B cell (primary cell): ENCODE measurements around the gene SPCS3.

ENCODE experiments used
- EZH2 ChIP-seq: IDR thresholded peaks from 2 replicates; pipeline ENCODE4 v1.6.1; 2012; ENCODE audit warnings: borderline replicate concordance, low read depth, mild to moderate bottlenecking, moderate library complexity, low read length; ENCODE audit not compliant: insufficient read depth, poor library complexity, severe bottlenecking
- TF ChIP-seq, protein P1 (sequence below): fragments of 200-600 bp; IDR thresholded peaks from one replicate; pipeline ENCODE4 v1.8.0; 2022; ENCODE audit warnings: antibody characterized with exemption, mild to moderate bottlenecking

GRCh38 chr4:176273736-176274135, 46.0 kb upstream of the SPCS3 start:
- TF ChIP-seq, protein P1, sequence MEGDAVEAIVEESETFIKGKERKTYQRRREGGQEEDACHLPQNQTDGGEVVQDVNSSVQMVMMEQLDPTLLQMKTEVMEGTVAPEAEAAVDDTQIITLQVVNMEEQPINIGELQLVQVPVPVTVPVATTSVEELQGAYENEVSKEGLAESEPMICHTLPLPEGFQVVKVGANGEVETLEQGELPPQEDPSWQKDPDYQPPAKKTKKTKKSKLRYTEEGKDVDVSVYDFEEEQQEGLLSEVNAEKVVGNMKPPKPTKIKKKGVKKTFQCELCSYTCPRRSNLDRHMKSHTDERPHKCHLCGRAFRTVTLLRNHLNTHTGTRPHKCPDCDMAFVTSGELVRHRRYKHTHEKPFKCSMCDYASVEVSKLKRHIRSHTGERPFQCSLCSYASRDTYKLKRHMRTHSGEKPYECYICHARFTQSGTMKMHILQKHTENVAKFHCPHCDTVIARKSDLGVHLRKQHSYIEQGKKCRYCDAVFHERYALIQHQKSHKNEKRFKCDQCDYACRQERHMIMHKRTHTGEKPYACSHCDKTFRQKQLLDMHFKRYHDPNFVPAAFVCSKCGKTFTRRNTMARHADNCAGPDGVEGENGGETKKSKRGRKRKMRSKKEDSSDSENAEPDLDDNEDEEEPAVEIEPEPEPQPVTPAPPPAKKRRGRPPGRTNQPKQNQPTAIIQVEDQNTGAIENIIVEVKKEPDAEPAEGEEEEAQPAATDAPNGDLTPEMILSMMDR: no peak
- no peak for TF ChIP-seq EZH2
